DOHH2 (cell line): ENCODE results near the gene TAL2.

Experiments used
- CTCF ChIP-seq: fragments of 200-600 bp; sonication (generic); IDR thresholded peaks from one replicate; pipeline ENCODE4 v1.5.1; 2014; ENCODE audit warnings: antibody characterized with exemption, mild to moderate bottlenecking, low read depth, low read length; ENCODE audit not compliant: poor library complexity, severe bottlenecking
- EZH2phosphoT487 ChIP-seq: fragments of 200-600 bp; sonication (generic); IDR thresholded peaks from 2 replicates; pipeline ENCODE4 v1.6.1; 2017; ENCODE audit warnings: borderline replicate concordance, mild to moderate bottlenecking, antibody characterized with exemption, low read length, moderate library complexity, mixed read lengths

- no peak for TF ChIP-seq CTCF
- no peak for TF ChIP-seq EZH2phosphoT487
These were observed 48.4 kb downstream of the TAL2 start for GRCh38 chr9:105710638-105711037.
